Right renal cortex interstitium (tissue), 3 donors: ENCODE measurements around the gene ZNF367. TPM values are rescaled to one million over a fixed set of nuclear protein-coding genes. Genes with fewer than 3 reads are reported as not detected.

Experiments
- DNase-seq, 3 donors: peaks; one replicate each; pipeline ENCODE4 v3.0.0-alpha.2; 2013; ENCODE audit warnings: low read depth in 3 of 3, low spot score in 2 of 3
- polyA plus RNA-seq, 3 donors: library from polyadenylated mRNA; unstranded; fragments of 120-200 nt; gene quantifications; one replicate each; pipeline ENCODE4 v1.2.1, GENCODE V29; 2013; ENCODE audit not compliant: insufficient read length in 3 of 3

Gene ZNF367
- 10 to 100 TPM in 2 of 3 donors, 1 to 10 TPM in 1; 8.4 to 10.5 (median 10.3) TPM for polyA plus RNA-seq

DNA sequence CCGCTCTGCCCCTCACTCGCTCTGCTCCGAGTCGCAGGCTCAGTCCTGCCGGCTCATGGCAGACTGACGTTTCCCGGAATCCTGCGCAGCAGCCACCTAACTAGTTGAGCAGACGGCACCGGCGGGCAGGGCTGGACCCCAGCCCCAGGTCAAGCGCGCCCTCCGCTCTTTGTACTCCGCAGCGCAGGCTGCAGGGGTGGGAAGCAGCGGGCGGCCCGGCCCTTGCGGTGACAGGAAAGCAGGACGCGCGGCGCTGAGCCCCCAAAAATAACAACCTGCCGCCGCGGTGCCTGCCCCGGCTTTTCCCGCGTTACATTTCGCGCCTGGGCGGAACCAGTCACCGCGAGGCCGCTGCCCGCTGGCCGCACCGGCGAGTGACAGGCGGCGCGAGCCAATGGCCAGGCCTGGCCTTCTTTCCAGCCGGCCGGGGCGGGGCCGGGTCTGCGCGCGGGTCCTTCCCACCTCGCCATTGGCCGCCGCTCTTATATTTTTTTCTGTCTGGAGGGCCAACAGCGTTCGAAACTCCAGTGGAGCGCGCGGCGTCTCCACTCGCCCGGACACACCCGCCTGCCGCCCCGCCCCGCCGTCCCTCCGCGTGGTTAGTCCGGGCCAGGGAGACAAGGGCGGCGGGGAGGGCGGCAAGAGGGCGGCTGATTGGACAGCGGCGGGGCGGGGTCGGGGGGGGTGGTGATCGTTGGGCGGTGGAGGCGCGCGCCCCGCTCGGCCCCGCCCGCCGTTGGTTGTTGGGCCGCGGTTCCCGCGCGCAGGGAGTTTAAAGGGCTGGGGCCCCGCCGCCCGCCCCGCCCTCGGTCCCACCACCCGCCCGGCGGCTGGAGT lies at the start of gene ZNF367:
ZNF367 (minus strand) TSS at position 288 of the 837 bp plus-strand sequence. CDS start 338 bp downstream, outside the sequence.
- DNase-seq: peak; percentile 71 to 92 (median 85)

DNA sequence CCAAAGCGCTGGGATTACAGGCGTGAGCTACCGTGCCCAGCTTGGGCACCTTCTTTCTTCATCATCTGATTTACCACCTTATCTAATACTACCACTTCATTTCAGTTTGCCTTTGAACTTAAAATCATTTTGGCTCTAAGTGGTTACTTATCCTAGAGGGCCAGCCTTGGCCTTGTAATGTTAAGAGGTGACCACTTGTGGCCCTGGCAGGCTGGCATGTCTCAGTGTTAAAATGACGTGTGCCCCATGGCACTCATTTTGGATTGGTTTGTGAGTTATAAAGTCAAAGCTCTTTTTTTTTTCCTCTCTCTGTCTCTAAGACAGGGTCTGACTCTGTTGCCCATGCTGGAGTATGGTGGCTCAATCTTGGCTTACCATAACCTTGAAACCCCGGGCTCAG lies 49.6 kb upstream of the ZNF367 start:
- DNase-seq: no peak

DNA sequence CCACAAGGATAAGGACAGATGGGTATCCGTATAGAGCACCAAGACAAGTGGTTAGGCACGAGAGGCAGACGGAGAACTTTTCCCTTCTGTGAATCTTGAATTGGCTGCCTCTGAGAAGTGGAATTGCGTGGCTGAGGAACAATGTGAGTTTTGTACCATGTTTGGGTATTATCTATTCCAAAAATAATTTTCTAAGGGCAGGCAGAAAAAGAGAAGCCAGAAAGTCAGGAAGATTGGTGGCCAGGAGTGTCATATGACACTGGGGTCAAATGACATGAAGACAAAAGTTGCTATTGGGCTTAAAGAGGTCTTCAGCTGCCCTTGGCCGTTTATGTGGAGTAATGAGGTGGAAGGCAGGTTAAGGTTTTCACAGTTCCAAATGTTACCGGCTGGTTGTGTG lies 46.3 kb upstream of the ZNF367 start:
- no peak for DNase-seq

DNA sequence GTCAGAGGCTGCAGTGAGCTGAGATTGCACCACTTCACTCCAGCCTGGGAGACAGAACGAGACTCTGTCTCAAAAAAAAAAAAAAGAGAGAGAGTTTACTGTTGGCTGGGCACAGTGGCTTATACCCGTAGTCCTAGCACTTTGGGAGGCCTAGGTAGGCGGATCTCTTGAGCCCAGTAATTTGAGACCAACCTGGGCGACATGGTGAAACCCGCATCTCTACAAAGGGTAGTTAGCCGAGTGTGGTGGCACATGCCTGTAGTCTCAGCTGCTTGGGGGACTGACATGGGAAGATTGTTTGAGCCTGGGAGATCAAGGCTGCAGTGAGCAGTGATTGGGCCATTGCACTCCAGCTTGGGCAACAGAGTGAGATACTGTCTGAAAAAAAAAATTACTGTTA lies 44.4 kb upstream of the ZNF367 start:
- no peak for DNase-seq

DNA sequence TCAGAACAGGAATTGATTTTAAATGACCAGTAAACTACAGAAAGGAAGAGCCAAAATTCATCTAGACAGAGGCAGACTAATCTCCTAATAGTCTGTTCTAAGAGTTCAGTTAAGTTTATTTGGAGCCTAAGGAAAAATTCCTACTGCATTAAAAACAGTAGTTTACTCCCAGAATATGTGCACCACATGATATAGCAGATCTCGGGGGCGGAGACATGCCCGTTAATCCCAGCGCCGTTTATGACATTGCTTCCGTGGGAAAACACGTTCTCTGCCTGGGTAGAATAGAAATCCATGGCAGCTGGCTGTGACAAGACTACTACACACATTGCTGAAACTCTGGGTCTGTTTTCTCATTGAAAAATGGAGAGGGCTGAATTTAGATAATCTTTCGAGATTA lies 43.2 kb upstream of the ZNF367 start:
- DNase-seq: no peak

DNA sequence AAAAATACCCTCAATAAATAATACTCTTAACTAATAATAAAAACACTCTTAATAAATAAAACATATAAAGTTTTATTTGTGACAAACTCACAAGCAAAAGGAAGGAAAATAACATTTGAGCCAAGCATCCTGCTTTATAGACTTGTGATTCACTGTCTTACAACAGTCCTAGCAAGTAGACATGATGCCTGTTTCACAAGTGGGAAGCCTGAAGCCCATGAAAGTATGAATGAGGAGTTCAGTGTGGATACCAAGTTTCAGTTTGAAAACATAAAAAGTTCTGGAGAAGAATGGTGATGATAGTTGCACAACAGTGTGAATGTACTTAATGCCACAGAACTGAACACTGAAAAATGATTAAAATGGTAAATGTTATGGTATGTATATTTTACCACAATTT lies 42.7 kb upstream of the ZNF367 start:
- DNase-seq: no peak

DNA sequence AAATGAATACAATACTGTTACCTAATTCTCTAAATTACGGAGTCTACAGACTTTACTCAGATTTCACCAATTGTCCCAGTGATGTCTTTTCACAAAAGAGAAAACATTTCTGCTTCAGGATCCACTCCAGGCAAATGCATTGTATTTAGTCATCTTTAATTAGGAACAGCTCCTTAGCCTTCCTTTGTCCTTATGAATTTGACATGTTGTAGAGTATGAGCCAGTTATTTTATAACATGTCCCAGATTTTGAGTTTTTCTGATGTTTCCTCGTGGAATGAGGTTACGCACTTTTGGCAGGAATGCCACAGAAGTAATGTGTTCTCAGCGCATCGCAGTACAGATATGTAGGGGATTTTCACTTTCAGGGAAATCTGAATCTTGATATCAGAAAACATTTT lies 42.3 kb upstream of the ZNF367 start:
- DNase-seq: no peak

DNA sequence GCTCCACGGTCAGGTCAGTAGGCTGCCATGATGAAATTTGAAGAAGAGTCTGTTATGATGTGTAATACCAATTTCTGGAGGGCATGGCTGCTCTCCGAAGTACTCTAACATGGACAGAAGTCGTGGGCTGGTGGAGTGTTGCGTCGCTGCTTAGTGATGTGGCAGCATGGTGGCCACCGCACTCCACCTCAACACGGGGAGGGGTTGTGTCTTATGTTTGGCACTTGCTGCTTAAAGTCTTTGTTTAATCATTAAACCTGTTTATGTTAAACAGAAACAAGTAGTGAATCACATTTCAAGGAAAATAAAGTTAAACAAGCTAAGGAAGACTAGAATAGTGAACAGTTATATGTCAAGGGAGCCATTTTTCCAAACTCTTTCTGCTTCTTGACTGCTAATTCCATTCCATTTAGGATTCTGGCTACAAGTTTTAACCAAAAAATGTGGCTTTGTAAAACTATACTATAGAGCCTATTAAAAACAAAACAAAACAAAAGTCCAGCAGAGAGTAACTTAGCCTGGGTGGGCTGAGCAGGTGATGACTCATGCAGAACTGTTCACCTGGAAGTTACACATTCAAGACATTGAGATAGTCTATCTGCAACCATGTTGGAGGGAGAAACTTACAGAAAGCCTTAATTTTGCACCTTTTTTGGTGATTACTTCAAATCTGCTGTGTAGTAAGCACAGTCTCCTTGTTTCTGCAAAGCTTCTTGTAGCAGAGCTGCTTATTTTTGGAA lies 41.3 kb upstream of the ZNF367 start:
- DNase-seq: no peak

DNA sequence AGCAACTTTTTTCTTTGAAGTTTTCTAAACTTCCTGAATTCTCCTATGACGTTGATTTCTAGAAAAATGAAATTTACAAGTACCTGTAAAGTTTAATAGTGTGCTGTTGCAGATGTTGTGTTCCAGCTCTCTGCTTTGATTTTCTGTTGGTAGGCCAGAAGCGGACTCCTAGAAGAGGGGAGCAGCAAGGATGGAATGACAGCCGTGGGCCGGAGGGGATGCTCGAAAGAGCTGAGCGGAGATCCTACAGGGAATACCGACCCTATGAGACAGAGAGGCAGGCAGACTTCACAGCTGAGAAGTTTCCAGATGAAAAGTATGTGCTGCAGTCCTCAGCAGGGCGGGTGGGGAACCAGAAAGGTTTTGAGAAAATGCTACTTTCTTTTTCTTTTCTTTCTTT lies 40.1 kb upstream of the ZNF367 start:
- no peak for DNase-seq

DNA sequence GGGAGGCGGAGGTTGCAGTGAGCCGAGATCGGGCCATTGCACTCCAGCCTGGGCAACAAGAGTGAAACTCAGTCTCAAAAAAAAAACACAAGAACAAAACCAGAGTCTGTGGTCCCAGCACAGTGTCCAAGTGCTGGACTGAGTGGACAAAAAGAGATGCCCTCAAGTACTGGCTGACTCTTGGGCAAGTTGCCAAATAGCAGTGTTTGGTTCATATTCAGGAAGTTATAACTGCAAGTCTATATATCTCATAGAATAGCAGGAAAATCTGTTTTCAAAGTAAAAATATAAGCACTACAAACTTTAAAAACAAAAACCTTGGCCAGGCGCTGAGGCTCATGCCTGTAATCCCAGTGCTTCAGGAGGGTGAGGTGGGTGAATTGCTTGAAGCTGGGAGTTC lies 39.1 kb upstream of the ZNF367 start:
- DNase-seq: no peak

DNA sequence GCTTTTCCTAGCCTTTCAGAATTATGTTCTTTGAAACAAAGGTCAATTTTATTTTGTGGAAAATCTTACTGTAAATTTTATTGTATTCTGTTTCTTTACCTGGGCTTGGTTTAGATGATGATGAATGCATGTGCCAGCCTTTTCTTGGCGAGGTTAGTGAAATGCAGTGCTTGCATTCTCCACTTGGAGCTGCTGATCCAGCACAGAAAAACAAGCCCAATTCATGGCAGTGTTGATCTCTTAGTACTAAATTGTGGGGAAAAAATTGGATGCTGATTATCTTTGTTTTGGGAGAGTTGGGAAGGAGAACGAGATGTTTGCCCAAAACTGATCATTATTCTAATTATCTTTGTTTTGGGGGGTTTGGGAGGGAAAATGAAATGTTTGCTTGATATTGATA lies 35.5 kb upstream of the ZNF367 start:
- DNase-seq: no peak

DNA sequence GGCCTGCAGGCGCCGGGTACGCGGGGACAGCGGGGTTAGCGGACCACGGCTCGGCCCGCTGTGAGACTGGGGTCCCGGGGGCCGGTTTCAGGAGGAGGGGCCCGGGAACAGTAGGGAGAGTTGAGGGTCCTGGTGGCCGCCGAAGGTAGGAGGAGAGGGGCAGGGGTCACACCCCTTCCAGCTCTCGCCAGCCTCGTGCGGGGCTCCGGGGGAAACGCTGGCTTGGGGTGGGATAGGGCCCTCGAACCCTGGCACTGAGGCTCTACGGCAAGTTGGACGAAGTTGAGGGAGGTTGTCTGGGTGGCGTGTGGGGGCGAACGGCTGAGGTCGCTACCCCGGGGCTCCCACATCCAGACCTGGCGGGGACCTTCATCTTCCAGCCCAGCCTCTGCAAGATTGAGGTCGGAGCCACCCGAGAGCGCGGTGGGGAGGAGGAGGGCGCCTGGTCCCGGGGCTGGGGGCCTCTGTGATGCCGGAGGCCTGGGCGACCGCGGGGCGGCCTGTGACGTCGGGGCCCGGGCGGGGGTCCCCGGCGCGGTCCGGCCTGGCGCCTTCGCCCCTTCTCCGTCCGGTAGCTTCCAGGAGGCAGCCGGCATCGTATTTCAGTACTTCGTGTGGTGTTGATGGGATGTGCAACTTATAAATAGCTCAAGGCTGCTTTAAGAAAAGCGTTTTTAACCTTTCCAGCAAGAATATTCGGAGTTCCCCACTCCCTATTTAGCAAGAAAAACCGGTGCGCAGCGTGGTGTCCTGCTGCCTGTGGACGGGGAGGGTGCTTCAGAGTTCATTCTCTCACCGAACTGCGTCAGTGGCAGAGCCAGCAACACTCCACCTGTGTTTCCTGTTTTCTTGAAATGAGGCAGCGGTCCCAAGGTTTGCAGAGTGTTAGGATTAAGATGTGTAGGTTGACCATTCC lies 32.7 kb upstream of the ZNF367 start:
- no peak for DNase-seq

DNA sequence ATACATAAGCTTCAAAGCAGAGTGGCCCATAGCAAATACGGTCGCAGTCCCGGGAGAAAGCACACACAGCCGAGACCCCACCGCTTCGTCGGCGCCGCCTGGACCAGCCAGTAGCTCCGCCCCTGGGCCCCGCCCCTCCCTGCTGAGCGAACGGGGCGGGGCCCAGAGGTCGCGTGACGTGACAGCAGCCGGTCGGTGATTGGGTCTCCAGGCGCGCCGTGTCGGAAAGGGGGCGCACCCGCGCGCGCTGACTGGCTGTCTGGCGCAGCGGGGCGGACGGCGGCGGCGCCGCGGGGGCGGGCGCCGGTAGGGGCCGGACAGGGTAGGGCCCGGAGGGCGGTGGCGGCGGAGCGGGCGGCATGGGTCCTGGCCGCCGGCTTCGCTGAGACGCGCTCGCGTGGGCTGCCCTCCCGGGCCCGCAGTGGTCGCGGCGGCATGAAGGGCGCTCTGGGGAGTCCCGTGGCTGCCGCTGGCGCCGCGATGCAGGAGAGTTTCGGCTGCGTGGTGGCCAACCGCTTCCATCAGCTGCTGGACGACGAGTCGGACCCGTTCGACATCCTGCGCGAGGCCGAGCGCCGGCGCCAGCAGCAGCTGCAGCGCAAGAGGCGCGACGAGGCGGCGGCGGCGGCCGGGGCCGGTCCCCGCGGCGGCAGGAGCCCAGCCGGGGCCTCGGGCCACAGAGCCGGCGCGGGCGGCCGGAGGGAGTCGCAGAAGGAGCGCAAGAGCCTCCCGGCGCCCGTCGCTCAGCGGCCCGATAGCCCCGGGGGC lies 31.9 kb upstream of the ZNF367 start, which contains the start of gene HABP4:
HABP4 (plus strand) TSS at position 325 of the 768 bp plus-strand sequence; CDS start at position 436, 111 bp downstream.
- peak; percentile 81 to 91 (median 84) for DNase-seq

DNA sequence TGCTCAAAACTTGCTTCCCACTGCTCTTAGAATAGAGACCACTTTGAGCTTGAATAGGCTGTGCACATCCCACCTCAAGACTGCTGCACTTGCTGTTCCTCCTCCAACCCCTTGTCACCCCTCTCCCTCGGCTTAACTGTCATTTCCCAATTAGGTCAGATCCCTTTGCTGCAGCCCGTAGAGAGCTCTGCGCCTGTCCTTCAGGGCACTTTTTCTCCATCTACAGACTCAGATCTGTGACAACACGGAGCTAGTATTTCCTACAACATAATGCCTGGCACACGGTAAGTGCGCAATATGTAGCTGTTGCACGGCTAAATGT lies 31.3 kb upstream of the ZNF367 start:
- DNase-seq: no peak

DNA sequence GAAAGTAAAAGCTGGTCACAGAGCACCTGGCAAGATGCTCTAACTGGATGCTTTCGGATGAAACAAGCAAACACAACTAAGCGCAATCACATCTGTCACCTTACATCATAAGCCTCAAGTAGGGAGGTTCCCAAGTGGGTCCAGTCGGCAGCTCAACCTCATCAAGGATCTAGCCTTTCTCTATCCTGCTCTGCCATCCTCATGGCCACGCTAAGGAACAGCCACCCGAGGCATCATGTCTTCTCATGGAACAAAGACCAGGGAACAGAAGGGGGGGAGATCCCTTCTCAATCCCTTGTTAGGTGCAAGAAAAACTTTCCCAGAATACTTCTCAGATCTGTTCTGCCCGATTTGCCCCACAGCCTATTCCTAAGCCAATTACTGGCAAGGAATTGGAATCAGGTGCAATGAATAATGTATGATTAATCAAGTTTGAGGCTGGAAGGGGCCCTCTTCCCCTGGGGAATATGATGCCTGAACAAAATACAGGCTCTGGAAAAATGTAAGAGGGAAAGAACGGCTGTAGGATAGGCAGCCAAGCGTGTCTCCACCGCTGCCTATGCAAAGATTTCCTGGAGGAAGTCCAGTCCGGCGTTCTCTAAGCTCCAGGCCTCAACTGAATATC lies 30.5 kb upstream of the ZNF367 start:
- no peak for DNase-seq

DNA sequence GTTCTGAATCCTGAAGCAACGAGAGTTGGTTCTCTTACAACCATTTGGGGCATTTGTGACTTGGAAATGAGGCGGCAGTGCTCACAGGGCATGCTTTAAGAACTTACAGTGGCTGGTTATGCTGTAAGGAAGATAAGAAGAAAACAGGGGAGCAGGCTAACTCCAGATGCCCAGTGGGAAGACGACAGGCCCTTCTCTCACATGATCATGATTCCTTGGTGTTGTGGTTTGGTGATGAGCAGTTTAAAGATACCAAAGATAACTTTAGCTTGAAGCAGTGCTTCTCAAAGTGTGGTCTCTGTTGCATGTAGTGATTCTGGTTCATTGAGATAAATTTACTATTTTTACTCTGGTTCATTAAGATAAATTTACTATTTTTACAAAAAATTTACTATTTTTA lies 29.2 kb upstream of the ZNF367 start:
- DNase-seq: no peak

DNA sequence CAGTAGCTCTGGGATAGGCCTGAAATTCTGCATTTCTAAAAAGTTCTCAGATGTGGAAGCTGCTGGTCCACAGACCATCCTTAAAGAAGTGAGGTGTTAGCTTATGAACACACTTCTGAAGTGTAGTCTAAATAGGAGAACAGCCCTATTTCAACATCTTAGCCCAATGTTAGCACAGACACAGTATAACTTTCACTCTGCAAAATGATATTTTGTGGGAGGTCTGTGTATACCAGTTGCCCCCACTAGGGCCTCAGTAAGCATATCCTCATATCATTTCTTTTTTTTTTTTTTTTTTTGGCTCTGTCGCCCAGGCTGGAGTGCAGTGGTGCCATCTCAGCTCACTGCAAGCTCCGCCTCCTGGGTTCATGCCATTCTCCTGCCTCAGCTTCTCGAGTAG lies 24.3 kb upstream of the ZNF367 start:
- no peak for DNase-seq

DNA sequence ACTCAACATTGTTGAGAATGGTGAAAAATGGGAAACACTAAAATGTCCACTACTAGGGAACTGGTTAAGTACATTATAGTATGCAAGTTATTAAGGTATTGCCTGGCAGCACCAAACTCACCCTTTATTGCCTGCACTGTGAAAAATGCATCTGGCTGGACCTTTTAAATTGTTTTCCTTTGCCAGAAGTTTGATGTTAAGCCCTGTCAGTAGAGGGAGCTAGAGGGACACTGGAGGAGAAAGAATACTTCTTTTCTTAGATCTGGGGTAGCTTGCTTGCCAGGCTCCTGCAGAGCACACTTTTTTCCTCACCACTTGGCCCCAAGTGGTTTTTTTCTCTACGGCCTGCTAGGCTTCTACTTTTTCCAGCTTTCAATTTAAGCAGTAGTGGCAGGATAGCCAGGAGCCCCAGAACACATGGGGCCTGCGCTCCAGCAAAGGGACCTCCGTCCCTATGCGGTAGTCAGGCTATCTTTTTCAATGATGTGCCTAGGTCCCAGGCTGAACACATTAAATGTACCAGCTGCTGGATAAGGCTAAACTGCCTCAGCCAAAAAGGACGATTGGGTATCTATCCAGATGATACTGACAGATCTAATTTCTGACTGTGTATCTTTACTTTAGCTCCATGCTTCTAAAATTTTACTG lies 23.8 kb upstream of the ZNF367 start:
- DNase-seq: no peak

DNA sequence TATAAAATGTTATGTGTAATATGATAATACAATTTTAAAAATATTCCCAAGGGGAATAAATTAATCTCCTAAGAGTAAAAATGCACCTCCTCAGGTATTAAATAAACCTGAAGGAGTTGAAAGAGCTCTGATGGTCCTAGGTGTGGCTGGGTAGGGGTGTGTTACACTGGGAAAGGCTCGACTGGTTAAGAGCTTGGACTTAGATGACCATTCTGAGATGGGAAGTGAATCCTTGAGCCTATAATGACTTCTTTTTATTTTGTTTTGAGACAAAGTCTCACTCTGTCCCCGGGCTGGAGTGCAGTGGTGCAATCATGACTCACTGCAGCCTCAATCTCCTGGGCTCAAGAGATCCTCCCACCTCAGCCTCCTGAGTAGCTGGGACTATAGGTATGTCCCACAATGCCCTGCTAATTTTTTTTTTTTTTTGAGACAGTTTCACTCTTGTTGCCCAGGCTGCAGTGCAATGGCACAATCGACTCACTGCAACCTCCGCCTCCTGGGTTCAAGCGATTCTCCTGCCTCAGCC lies 22.6 kb upstream of the ZNF367 start:
- no peak for DNase-seq
